Testis (tissue), 3 donors: ENCODE data around the gene PRAC1. TPM values are rescaled to one million over a fixed set of nuclear protein-coding genes. Genes with fewer than 3 reads are reported as not detected.

Experiments
- DNase-seq: peaks from one replicate; pipeline ENCODE4 v3.0.0-alpha.2; 2019
- H3K27ac ChIP-seq, 2 donors: fragments of 200-600 bp; sonication (generic); one replicate each; pipeline ENCODE4 v1.5.1; 2019
- H3K27me3 ChIP-seq: fragments of 200-600 bp; sonication (generic); one replicate; pipeline ENCODE4 v1.5.1; 2019
- H3K36me3 ChIP-seq: fragments of 200-600 bp; sonication (generic); one replicate; pipeline ENCODE4 v1.5.1; 2017; ENCODE audit warnings: low read depth; ENCODE audit errors: missing control alignments
- H3K4me1 ChIP-seq: fragments of 200-600 bp; sonication (generic); one replicate; pipeline ENCODE4 v1.5.1; 2019
- H3K4me3 ChIP-seq, 2 donors: fragments of 200-600 bp; sonication (generic); one replicate each; pipeline ENCODE4 v1.5.1; 2017 to 2019
- H3K9me3 ChIP-seq: fragments of 200-600 bp; sonication (generic); one replicate; pipeline ENCODE4 v1.5.1; 2017
- CTCF ChIP-seq, 3 experiments: fragments of 450-650 bp in 2 of 3; fragments of 200-600 bp in 1 of 3; sonication (generic) in 1 of 3; IDR thresholded peaks; one replicate each; pipeline ENCODE4 v1.5.1; 2016 to 2019; ENCODE audit warnings: antibody characterized with exemption in 3 of 3, mild to moderate bottlenecking in 2 of 3, moderate library complexity in 1 of 3
- POLR2A ChIP-seq: fragments of 450-650 bp; IDR thresholded peaks from one replicate; pipeline ENCODE4 v1.6.1; 2017; ENCODE audit warnings: antibody characterized with exemption, mild to moderate bottlenecking, moderate library complexity
- WGBS, 2 donors: methylation state at CpG; one replicate each; pipeline ENCODE4 v1.1.5; 2018; 5-methylcytosine and 5-hydroxymethylcytosine counted together
- intact Hi-C: fragments of 100-400 bp; cut with DNase I; formaldehyde crosslinking; loops from one replicate; pipeline ENCODE4 v1.15.1; 2023; ENCODE audit warnings: low total_unique reads
- polyA plus RNA-seq: library from polyadenylated mRNA; stranded (reverse); fragments of 350-450 nt; fragmentation: Illumina TruSeq; extraction: RNeasy Lipid Tissue Mini Kit (QIAGEN cat#74804); gene quantifications from one replicate; pipeline ENCODE4 v1.2.3, GENCODE V29; 2014; ENCODE audit warnings: low read depth, low replicate concordance; ENCODE audit not compliant: insufficient read depth
- total RNA-seq, 2 donors: library from RNA; depleted of rRNA; stranded (reverse); fragments of >200 nt; gene quantifications; one replicate each; pipeline ENCODE4 v1.2.3, GENCODE V29; 2016

Gene PRAC1
- total and polyA plus RNA-seq, 3 donors from 2014 or later = not detected

- intact Hi-C loops = no loop called here
- Histone ChIP-seq H3K4me1 (no peaks in the 10 kb centered on the region), H3K36me3 (no peaks in the 10 kb centered on the region), H3K27me3 (no peaks in the 10 kb centered on the region), H3K4me3 (no peak overlapping the region), H3K27ac (no peak overlapping the region), H3K9me3 (no peaks in the 10 kb centered on the region)
- no peak for DNase-seq
- TF ChIP-seq POLR2A = no peak
- WGBS, 2 donors = 68 to 70% methylated on average over 1 of the region's 1 CpG
Observed at GRCh38 chr17:48693178-48693577, 29.1 kb downstream of the PRAC1 start.

- no peak overlapping the region for H3K27ac ChIP-seq
- no peak for DNase-seq
- no peaks in the 10 kb centered on the region for H3K4me1 ChIP-seq
- H3K27me3 ChIP-seq = no peaks in the 10 kb centered on the region
- H3K9me3 ChIP-seq = no peaks in the 10 kb centered on the region
- no peaks in the 10 kb centered on the region for H3K36me3 ChIP-seq
- no peak overlapping the region for H3K4me3 ChIP-seq
- TF ChIP-seq CTCF (IDR thresholded peaks at IDR 0.05) (no peak), POLR2A (no peak)
- intact Hi-C loops = no loop called here
- WGBS, 2 donors = 89 to 92% methylated on average over 1 of the region's 1 CpG
Observed at GRCh38 chr17:48692049-48692448, 30.3 kb downstream of the PRAC1 start.

- no peak for DNase-seq
- intact Hi-C loops = no loop called here
- Histone ChIP-seq H3K27me3 (no peaks in the 10 kb centered on the region), H3K4me1 (no peaks in the 10 kb centered on the region), H3K27ac (no peak overlapping the region), H3K9me3 (no peaks in the 10 kb centered on the region), H3K36me3 (no peaks in the 10 kb centered on the region), H3K4me3 (no peak overlapping the region)
- TF ChIP-seq POLR2A (no peak), CTCF (IDR thresholded peaks at IDR 0.05) (no peak)
- 85 to 89% methylated on average over 5 of the region's 5 CpGs for WGBS, 2 donors
Observed at GRCh38 chr17:48690655-48691054, 31.7 kb downstream of the PRAC1 start.

- H3K4me3 ChIP-seq = no peak overlapping the region
- H3K27ac ChIP-seq = no peak overlapping the region
- no peaks in the 10 kb centered on the region for H3K4me1 ChIP-seq
- intact Hi-C loops = no loop called here
- H3K27me3 ChIP-seq = no peaks in the 10 kb centered on the region
- no peak for DNase-seq
- 85 to 97% methylated on average over 1 of the region's 1 CpG for WGBS, 2 donors
- no peak for TF ChIP-seq POLR2A
- TF ChIP-seq CTCF (IDR thresholded peaks at IDR 0.05) = no peak
- no peaks in the 10 kb centered on the region for H3K9me3 ChIP-seq
- H3K36me3 ChIP-seq = no peaks in the 10 kb centered on the region
Observed at GRCh38 chr17:48681609-48682008, 40.7 kb downstream of the PRAC1 start.

GRCh38 chr17:48679385-48680096 lies 42.8 kb downstream of the PRAC1 start:
- Histone ChIP-seq H3K9me3 (no peaks in the 10 kb centered on the region), H3K4me3 (no peak overlapping the region), H3K36me3 (no peaks in the 10 kb centered on the region), H3K27ac (no peak overlapping the region), H3K4me1 (no peaks in the 10 kb centered on the region), H3K27me3 (no peaks in the 10 kb centered on the region)
- DNase-seq = no peak
- intact Hi-C loops = no loop called here
- WGBS, 2 donors = 90 to 93% methylated on average over 5 of the region's 5 CpGs
- TF ChIP-seq CTCF (IDR thresholded peaks at IDR 0.05) (no peak), POLR2A (no peak)
